SK-N-SH (cell line): ENCODE results near the gene AGAP1. TPM values are rescaled to one million over a fixed set of nuclear protein-coding genes. Genes with fewer than 3 reads are reported as not detected.
A peak's percentile ranks its signal among the peaks of the same experiment; 100 is the strongest.

Experiments
- CTCF ChIA-PET: fragments of 300-600, 350-600 bp; formaldehyde crosslinking; extraction: SDS; loops from one replicate; lab custom pipeline; 2021; lab: Yijun Ruan, JAX
- POLR2A ChIA-PET: fragments of 350-600 bp; sonication (Branson Sonifier 250); formaldehyde crosslinking; extraction: SDS; loops from one replicate; lab custom pipeline; 2020; ENCODE audit warnings: antibody characterized with exemption, inconsistent platforms; lab: Yijun Ruan, JAX
- DNase-seq: peaks from one replicate; pipeline ENCODE4 v3.0.0; 2012
- H2AFZ ChIP-seq: fragments of 200-600 bp; sonication (generic); 2 replicates; pipeline ENCODE4 v1.8.1; 2016; ENCODE audit warnings: antibody characterized with exemption, mild to moderate bottlenecking, low read depth
- H3F3A ChIP-seq: fragments of 200-600 bp; sonication (generic); replicated peaks from 2 replicates; pipeline ENCODE3; 2016; ENCODE audit warnings: antibody characterized with exemption, mild to moderate bottlenecking; ENCODE audit not compliant: insufficient read depth
- H3K27ac ChIP-seq, 2 experiments: fragments of 200-500 bp in 1 of 2; fragments of 200-600 bp in 1 of 2; sonication (Bioruptor generic) in 1 of 2; sonication (generic), shearing (Covaris generic) in 1 of 2; 2 replicates each; pipeline versions ENCODE4 v1.5.1 to v1.6.1; 2014 to 2016; ENCODE audit warnings: low read depth in 2 of 2, inconsistent platforms in 1 of 2, low read length in 1 of 2, mild to moderate bottlenecking in 1 of 2, mixed read lengths in 1 of 2
- H3K27me3 ChIP-seq: fragments of 200-600 bp; sonication (generic), shearing (Covaris generic); 2 replicates; pipeline ENCODE4 v1.6.1; 2016; ENCODE audit warnings: mixed run types; ENCODE audit not compliant: insufficient read depth
- H3K36me3 ChIP-seq, 2 experiments: fragments of 200-500 bp in 1 of 2; fragments of 200-600 bp in 1 of 2; sonication (Bioruptor generic) in 1 of 2; sonication (generic) in 1 of 2; replicated peaks in 1 of 2; 2 replicates each; pipeline versions ENCODE3 to v1.5.1; 2014 to 2016; ENCODE audit warnings: low read length in 1 of 2, mild to moderate bottlenecking in 1 of 2; ENCODE audit not compliant: insufficient read depth in 2 of 2, control insufficient read depth in 1 of 2
- H3K4me1 ChIP-seq, 2 experiments: fragments of 200-500 bp in 1 of 2; fragments of 200-600 bp in 1 of 2; sonication (Bioruptor generic) in 1 of 2; sonication (generic), shearing (Covaris generic) in 1 of 2; 2 replicates each; pipeline versions ENCODE4 v1.5.1 to v1.6.1; 2014 to 2016; ENCODE audit warnings: low read depth in 1 of 2, low read length in 1 of 2, mixed run types in 1 of 2; ENCODE audit not compliant: insufficient read depth in 2 of 2, control insufficient read depth in 1 of 2
- H3K4me2 ChIP-seq: fragments of 200-600 bp; sonication (generic), shearing (Covaris generic); 2 replicates; pipeline ENCODE4 v1.6.1; 2017; ENCODE audit warnings: mixed run types
- H3K4me3 ChIP-seq, 2 experiments: fragments of 200-500 bp in 1 of 2; fragments of 200-600 bp in 1 of 2; sonication (Bioruptor generic) in 1 of 2; sonication (generic), shearing (Covaris generic) in 1 of 2; 2 replicates each; pipeline versions ENCODE4 v1.5.1 to v1.8.1; 2014 to 2016; ENCODE audit warnings: low read depth in 2 of 2, inconsistent platforms in 1 of 2, low read length in 1 of 2, mild to moderate bottlenecking in 1 of 2, mixed read lengths in 1 of 2, moderate library complexity in 1 of 2
- H3K79me2 ChIP-seq: fragments of 200-600 bp; sonication (generic); 2 replicates; pipeline ENCODE4 v1.8.1; 2017; ENCODE audit warnings: mild to moderate bottlenecking; ENCODE audit not compliant: insufficient read depth
- H3K9ac ChIP-seq: fragments of 200-600 bp; sonication (generic); 2 replicates; pipeline ENCODE4 v1.6.1; 2017; ENCODE audit warnings: mixed run types
- H3K9me2 ChIP-seq: fragments of 200-600 bp; sonication (generic); 2 replicates; pipeline ENCODE4 v1.6.1; 2017; ENCODE audit warnings: mixed run types
- H3K9me3 ChIP-seq: fragments of 200-600 bp; sonication (generic); 2 replicates; pipeline ENCODE4 v1.6.1; 2017; ENCODE audit warnings: mixed run types, mild to moderate bottlenecking, moderate library complexity
- H4K20me1 ChIP-seq: fragments of 200-600 bp; sonication (generic); 2 replicates; pipeline ENCODE4 v1.6.1; 2017; ENCODE audit warnings: mild to moderate bottlenecking, mixed run types; ENCODE audit not compliant: insufficient read depth
- CHD2 ChIP-seq: fragments of 150-350 bp; IDR thresholded peaks from 2 replicates; pipeline ENCODE4 v1.6.1; 2018; ENCODE audit warnings: low read length; ENCODE audit not compliant: partially characterized antibody
- CTCF ChIP-seq: fragments of 200-600 bp; sonication (generic); IDR thresholded peaks from 2 replicates; pipeline ENCODE4 v1.6.1; 2017; ENCODE audit warnings: antibody characterized with exemption, mild to moderate bottlenecking, moderate library complexity
- EP300 ChIP-seq, 2 experiments: IDR thresholded peaks; 2 replicates each; pipeline versions ENCODE4 v1.4.0 to v1.6.1; 2012; ENCODE audit warnings: borderline replicate concordance in 1 of 2, low read depth in 1 of 2, low read length in 1 of 2
- GABPA ChIP-seq: IDR thresholded peaks from 2 replicates; pipeline ENCODE4 v1.4.0; 2012; ENCODE audit warnings: low read depth, mild to moderate bottlenecking
- GATA2 ChIP-seq: sonication (generic); formaldehyde crosslinking; IDR thresholded peaks from 2 replicates; pipeline ENCODE4 v1.5.0; 2020; ENCODE audit warnings: mild to moderate bottlenecking, missing genetic modification reagents
- NRF1 ChIP-seq: IDR thresholded peaks from 2 replicates; pipeline ENCODE4 v1.6.1; 2012; ENCODE audit warnings: low read depth, mild to moderate bottlenecking, low read length
- RCOR1 ChIP-seq: fragments of 150-350 bp; IDR thresholded peaks from 2 replicates; pipeline ENCODE4 v1.6.1; 2017; ENCODE audit warnings: antibody characterized with exemption, low read length
- RXRA ChIP-seq: IDR thresholded peaks from 2 replicates; pipeline ENCODE4 v1.4.0; 2012; ENCODE audit warnings: low read depth, mild to moderate bottlenecking, borderline replicate concordance
- SIN3A ChIP-seq: IDR thresholded peaks from 2 replicates; pipeline ENCODE4 v1.6.1; 2012; ENCODE audit warnings: low read depth, mild to moderate bottlenecking, low read length, moderate library complexity, borderline replicate concordance
- SMC3 ChIP-seq: IDR thresholded peaks from 2 replicates; pipeline ENCODE4 v1.6.1; 2012; ENCODE audit warnings: low read depth, low read length, improper control_type of control experiment
- TEAD4 ChIP-seq: IDR thresholded peaks from 2 replicates; pipeline ENCODE4 v1.4.0; 2012; ENCODE audit warnings: mild to moderate bottlenecking, borderline replicate concordance; ENCODE audit not compliant: insufficient read depth
- USF2 ChIP-seq: fragments of 150-350 bp; IDR thresholded peaks from 2 replicates; pipeline ENCODE4 v1.6.1; 2017; ENCODE audit warnings: antibody characterized with exemption, low read length, low read depth, borderline replicate concordance
- YY1 ChIP-seq: IDR thresholded peaks from 2 replicates; pipeline ENCODE4 v1.4.0; 2012; ENCODE audit warnings: low read depth, mild to moderate bottlenecking
- WGBS: methylation state at CpG from one replicate; pipeline ENCODE4 v1.1.6; 2017; ENCODE audit warnings: low lambda C conversion rate; 5-methylcytosine and 5-hydroxymethylcytosine counted together
- polyA plus RNA-seq, 3 experiments: library from polyadenylated mRNA; depleted of rRNA; stranded (reverse); fragments of >200 nt; gene quantifications; 2 replicates each; pipeline ENCODE4 v1.2.3, GENCODE V29; 2012
- TF ChIP-seq, protein P1 (sequence below): IDR thresholded peaks from 2 replicates; pipeline ENCODE4 v1.6.1; 2012; ENCODE audit warnings: mild to moderate bottlenecking, low read depth, low read length, moderate library complexity
- TF ChIP-seq, protein P2 (sequence below): IDR thresholded peaks from 2 replicates; pipeline ENCODE4 v1.4.0; 2012; ENCODE audit warnings: low read depth, borderline replicate concordance

AGAP1 gene
- polyA plus RNA-seq, 1 of the 3 experiments (the other 2 are of a cell fraction), result 8.8 TPM

DNA sequence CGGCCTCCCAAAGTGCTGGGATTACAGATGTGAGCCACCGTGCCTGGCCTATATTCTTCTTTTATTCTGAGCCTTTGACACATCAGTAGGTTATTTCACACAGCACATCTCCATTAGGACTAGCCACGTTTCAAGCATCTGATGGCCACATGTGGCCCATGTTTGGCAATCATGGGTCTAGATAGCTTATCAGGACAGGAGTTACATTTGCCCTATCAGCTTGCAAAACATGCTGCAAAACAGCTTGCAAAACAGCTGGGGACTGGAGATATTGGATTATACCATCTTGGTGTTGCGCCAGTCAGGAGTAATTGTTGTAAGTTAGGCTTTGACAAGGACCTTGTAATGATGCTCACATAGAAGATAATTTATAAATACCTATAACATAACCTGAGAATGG is 579.4 kb downstream of the AGAP1 start:
- 80% methylated on average over 4 of the region's 4 CpGs for WGBS
- ChIA-PET POLR2A (no interaction called here), CTCF (interaction anchor here (0.6 to 1.4 kb wide), 5 partner anchors 13 to 280 kb away, joined by 3 read pairs; no protein-coding TSS in a partner anchor)
- H3K9ac ChIP-seq, result no peak overlapping the region
- no peaks in the 10 kb centered on the region for H3K79me2 ChIP-seq
- H3F3A ChIP-seq, result no peaks in the 10 kb centered on the region
- no peak overlapping the region for H3K4me3 ChIP-seq
- H3K4me1 ChIP-seq, result no peaks in the 10 kb centered on the region; a peak in 1 of 4 replicates
- no peak for TF ChIP-seq YY1
- TF ChIP-seq GATA2 (CRISPR knock-in tag), result peak; percentile 95
- peak in 1 of 2 experiments; percentile 73; a peak in 1 of 4 replicates for TF ChIP-seq EP300 (IDR thresholded peaks at IDR 0.05; ENCODE audit: borderline replicate concordance in 1 of 2, low read depth in 1 of 2, low read length in 1 of 2)
- no peak for TF ChIP-seq GABPA
- no peak for TF ChIP-seq SMC3
- no peak for TF ChIP-seq CTCF
- TF ChIP-seq NRF1, result no peak
- TF ChIP-seq RCOR1, result peak; percentile 94
- no peak for TF ChIP-seq TEAD4
- TF ChIP-seq RXRA, result no peak
- no peak for TF ChIP-seq SIN3A
- no peak for TF ChIP-seq USF2
- TF ChIP-seq, protein P1, sequence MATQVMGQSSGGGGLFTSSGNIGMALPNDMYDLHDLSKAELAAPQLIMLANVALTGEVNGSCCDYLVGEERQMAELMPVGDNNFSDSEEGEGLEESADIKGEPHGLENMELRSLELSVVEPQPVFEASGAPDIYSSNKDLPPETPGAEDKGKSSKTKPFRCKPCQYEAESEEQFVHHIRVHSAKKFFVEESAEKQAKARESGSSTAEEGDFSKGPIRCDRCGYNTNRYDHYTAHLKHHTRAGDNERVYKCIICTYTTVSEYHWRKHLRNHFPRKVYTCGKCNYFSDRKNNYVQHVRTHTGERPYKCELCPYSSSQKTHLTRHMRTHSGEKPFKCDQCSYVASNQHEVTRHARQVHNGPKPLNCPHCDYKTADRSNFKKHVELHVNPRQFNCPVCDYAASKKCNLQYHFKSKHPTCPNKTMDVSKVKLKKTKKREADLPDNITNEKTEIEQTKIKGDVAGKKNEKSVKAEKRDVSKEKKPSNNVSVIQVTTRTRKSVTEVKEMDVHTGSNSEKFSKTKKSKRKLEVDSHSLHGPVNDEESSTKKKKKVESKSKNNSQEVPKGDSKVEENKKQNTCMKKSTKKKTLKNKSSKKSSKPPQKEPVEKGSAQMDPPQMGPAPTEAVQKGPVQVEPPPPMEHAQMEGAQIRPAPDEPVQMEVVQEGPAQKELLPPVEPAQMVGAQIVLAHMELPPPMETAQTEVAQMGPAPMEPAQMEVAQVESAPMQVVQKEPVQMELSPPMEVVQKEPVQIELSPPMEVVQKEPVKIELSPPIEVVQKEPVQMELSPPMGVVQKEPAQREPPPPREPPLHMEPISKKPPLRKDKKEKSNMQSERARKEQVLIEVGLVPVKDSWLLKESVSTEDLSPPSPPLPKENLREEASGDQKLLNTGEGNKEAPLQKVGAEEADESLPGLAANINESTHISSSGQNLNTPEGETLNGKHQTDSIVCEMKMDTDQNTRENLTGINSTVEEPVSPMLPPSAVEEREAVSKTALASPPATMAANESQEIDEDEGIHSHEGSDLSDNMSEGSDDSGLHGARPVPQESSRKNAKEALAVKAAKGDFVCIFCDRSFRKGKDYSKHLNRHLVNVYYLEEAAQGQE, result no peak
- peak; percentile 75 for TF ChIP-seq CHD2
- TF ChIP-seq, protein P2, sequence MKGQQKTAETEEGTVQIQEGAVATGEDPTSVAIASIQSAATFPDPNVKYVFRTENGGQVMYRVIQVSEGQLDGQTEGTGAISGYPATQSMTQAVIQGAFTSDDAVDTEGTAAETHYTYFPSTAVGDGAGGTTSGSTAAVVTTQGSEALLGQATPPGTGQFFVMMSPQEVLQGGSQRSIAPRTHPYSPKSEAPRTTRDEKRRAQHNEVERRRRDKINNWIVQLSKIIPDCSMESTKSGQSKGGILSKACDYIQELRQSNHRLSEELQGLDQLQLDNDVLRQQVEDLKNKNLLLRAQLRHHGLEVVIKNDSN, result no peak
- no peak overlapping the region for H3K4me2 ChIP-seq
- no peaks in the 10 kb centered on the region for H3K9me2 ChIP-seq
- no peaks in the 10 kb centered on the region for H3K36me3 ChIP-seq
- DNase-seq, result peak; percentile 79
- H2AFZ ChIP-seq, result no peak overlapping the region
- H3K27ac ChIP-seq, result no peak overlapping the region
- H4K20me1 ChIP-seq, result no peaks in the 10 kb centered on the region
- no peaks in the 10 kb centered on the region for H3K27me3 ChIP-seq
- H3K9me3 ChIP-seq, result no peaks in the 10 kb centered on the region
